ENCODE data around the gene KLF6. TPM values are rescaled to one million over a fixed set of nuclear protein-coding genes. Genes with fewer than 3 reads are reported as not detected.

KLF6 gene
- polyA plus RNA-seq, 1 experiment: 79.0 TPM

DNA sequence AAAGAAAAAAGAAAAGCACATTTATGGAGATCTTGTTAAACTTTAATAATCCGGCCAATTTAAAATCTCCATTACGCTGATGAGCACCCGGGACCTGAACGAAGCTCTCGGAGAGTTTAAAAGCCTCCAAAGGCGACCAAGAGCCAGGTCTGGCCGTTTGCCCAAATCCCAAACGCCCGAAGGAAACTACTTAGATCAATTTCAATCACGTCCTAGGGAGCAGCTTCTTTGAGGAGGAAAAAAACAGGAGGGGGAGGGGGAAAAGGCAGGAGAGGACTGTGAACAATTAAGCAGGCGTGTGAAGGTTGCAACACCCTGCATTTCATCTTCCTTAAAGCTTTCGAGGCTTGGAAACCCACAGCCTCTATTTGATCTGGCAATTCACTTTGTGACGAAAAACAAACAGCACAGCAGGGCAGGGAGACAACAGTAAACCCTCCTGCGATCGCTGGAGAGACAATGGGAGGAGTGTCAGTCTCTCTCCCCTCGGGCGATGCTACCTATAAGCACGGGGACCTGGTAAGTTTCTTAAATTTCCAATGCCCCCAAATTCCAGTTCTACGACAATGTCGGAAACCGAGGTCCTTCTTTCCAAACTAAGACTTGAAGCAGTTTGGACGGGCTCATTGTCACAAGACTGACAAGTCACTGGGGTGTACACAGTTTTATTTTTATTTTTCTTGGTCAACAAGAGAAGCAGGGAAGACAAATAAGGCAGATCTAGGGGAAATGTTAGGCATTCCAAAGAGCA lies 1.2 kb downstream of the KLF6 start:
- Histone ChIP-seq H3K4me3 (ENCODE audit: low read depth, low read length) (peak overlapping the region; percentile 95), H3K36me3 (ENCODE audit: control insufficient read depth, insufficient read depth, low read length) (peaks cover 22% of the 10 kb centered on the region), H3K27me3 (ENCODE audit: control insufficient read depth, insufficient read depth, low read length) (no peaks in the 10 kb centered on the region)
- TF ChIP-seq, protein P1, sequence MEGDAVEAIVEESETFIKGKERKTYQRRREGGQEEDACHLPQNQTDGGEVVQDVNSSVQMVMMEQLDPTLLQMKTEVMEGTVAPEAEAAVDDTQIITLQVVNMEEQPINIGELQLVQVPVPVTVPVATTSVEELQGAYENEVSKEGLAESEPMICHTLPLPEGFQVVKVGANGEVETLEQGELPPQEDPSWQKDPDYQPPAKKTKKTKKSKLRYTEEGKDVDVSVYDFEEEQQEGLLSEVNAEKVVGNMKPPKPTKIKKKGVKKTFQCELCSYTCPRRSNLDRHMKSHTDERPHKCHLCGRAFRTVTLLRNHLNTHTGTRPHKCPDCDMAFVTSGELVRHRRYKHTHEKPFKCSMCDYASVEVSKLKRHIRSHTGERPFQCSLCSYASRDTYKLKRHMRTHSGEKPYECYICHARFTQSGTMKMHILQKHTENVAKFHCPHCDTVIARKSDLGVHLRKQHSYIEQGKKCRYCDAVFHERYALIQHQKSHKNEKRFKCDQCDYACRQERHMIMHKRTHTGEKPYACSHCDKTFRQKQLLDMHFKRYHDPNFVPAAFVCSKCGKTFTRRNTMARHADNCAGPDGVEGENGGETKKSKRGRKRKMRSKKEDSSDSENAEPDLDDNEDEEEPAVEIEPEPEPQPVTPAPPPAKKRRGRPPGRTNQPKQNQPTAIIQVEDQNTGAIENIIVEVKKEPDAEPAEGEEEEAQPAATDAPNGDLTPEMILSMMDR (IDR thresholded peaks at IDR 0.05; ENCODE audit: insufficient read depth, low read depth, low read length): no peak
- CTCF ChIA-PET: interaction anchor here (0.6 to 2.0 kb wide), 4 partner anchors 102 to 983 kb away, joined by 3 to 5 read pairs (median 4); no protein-coding TSS in a partner anchor
- POLR2A ChIA-PET: interaction anchor here (0.6 to 1.3 kb wide), 2 partner anchors 9 to 115 kb away, joined by 3 to 5 read pairs; no protein-coding TSS in a partner anchor
- DNase-seq (ENCODE audit: low read depth): no peak

GRCh38 chr10:3783316-3783681 lies 1.7 kb downstream of the KLF6 start:
- H3K4me3 ChIP-seq (ENCODE audit: low read depth, low read length): peak overlapping the region; percentile 95
- DNase-seq (ENCODE audit: low read depth): no peak
- ChIA-PET CTCF (interaction anchor here (0.6 to 2.0 kb wide), 2 partner anchors 288 to 983 kb away, joined by 3 to 4 read pairs; no protein-coding TSS in a partner anchor), POLR2A (interaction anchor here (0.6 to 1.3 kb wide), 2 partner anchors 9 to 115 kb away, joined by 3 to 5 read pairs; no protein-coding TSS in a partner anchor)
- no peaks in the 10 kb centered on the region for H3K27me3 ChIP-seq (ENCODE audit: control insufficient read depth, insufficient read depth, low read length)
- TF ChIP-seq, protein P1 (IDR thresholded peaks at IDR 0.05; ENCODE audit: insufficient read depth, low read depth, low read length): no peak
- peaks cover 22% of the 10 kb centered on the region for H3K36me3 ChIP-seq (ENCODE audit: control insufficient read depth, insufficient read depth, low read length)

GRCh38 chr10:3782451-3783315 lies 2.3 kb downstream of the KLF6 start:
- peaks cover 23% of the 10 kb centered on the region for H3K36me3 ChIP-seq (ENCODE audit: control insufficient read depth, insufficient read depth, low read length)
- TF ChIP-seq, protein P1 (IDR thresholded peaks at IDR 0.05; ENCODE audit: insufficient read depth, low read depth, low read length): no peak
- peak; percentile 81 for DNase-seq (ENCODE audit: low read depth)
- ChIA-PET POLR2A (interaction anchor here (0.5 to 1.3 kb wide), 2 partner anchors 8 to 562 kb away, joined by 3 to 5 read pairs; no protein-coding TSS in a partner anchor), CTCF (interaction anchor here (0.7 to 2.0 kb wide), 2 partner anchors 38 to 289 kb away, joined by 3 to 4 read pairs; no protein-coding TSS in a partner anchor)
- no peaks in the 10 kb centered on the region for H3K27me3 ChIP-seq (ENCODE audit: control insufficient read depth, insufficient read depth, low read length)
- peak overlapping the region; percentile 95 for H3K4me3 ChIP-seq (ENCODE audit: low read depth, low read length)

- TF ChIP-seq, protein P1 (IDR thresholded peaks at IDR 0.05; ENCODE audit: insufficient read depth, low read depth, low read length): no peak
- Histone ChIP-seq H3K36me3 (ENCODE audit: control insufficient read depth, insufficient read depth, low read length) (peaks cover 23% of the 10 kb centered on the region), H3K4me3 (ENCODE audit: low read depth, low read length) (peak overlapping the region; percentile 95), H3K27me3 (ENCODE audit: control insufficient read depth, insufficient read depth, low read length) (no peaks in the 10 kb centered on the region)
- POLR2A ChIA-PET: interaction anchor here (0.5 kb wide), 1 partner anchor 562 kb away, joined by 3 read pairs; no protein-coding TSS in a partner anchor
- DNase-seq (ENCODE audit: low read depth): no peak
- CTCF ChIA-PET: interaction anchor here (0.7 to 2.0 kb wide), 4 partner anchors 38 to 881 kb away, joined by 3 to 4 read pairs (median 3); no protein-coding TSS in a partner anchor
These were observed 2.9 kb downstream of the KLF6 start for GRCh38 chr10:3782146-3782450.
